Epithelial cell of proximal tubule (primary cell): ENCODE results near the gene TNFRSF9. TPM values are rescaled to one million over a fixed set of nuclear protein-coding genes. Genes with fewer than 3 reads are reported as not detected.
A peak's percentile ranks its signal among the peaks of the same experiment; 100 is the strongest.

Experiments
- DNase-seq: peaks from one replicate; pipeline ENCODE4 v3.0.0-alpha.2; 2011; ENCODE audit warnings: low read depth
- H3K4me3 ChIP-seq: 2 replicates; pipeline ENCODE4 v1.5.1; 2011; ENCODE audit warnings: low read depth, mild to moderate bottlenecking, low read length
- total RNA-seq: library from RNA; depleted of rRNA; stranded (reverse); fragments of >200 nt; gene quantifications from 2 replicates; pipeline ENCODE4 v1.2.3, GENCODE V29; 2015
- TF ChIP-seq, protein P1 (sequence below): conservative IDR thresholded peaks from 2 replicates; pipeline ENCODE4 v1.5.1; 2012; ENCODE audit warnings: low read depth, mild to moderate bottlenecking, low read length

The TNFRSF9 gene
- total RNA-seq, 1 donor from 2014 or later, result 0.69 TPM

DNA sequence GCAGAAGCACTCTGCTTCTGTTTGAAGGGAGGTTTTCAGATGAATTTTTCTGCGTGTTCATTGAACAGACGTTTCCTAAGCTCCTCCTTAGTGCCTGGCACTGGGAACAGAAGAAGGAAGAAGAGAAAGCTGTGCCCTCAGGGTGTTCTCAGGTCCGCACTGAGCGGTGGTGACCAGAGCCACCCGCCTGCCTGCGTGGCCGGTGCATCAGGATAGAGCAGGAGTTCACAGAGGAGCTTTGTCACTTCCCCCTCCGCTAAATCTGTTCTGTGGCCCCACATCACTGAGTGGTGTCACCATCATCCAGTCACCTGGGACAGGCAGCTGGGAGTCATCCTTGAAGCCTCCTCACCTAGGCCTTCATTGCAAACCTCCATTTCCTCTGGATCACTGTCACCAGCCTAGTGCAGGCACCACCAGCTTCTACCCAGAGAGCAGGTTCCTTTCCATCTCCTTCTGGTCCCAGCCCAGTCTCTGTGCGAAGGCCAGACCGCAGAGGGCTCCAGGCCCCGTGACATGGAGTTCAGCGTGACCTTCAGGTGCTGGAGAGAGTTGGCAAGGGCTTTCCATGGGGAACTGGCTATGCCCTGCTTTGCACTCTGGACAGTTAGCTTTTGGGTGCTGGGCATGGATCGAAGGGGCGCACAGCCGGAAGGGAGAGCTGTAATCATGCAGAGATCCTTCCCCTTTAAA, 42.6 kb upstream of the TNFRSF9 start:
- TF ChIP-seq, protein P1, sequence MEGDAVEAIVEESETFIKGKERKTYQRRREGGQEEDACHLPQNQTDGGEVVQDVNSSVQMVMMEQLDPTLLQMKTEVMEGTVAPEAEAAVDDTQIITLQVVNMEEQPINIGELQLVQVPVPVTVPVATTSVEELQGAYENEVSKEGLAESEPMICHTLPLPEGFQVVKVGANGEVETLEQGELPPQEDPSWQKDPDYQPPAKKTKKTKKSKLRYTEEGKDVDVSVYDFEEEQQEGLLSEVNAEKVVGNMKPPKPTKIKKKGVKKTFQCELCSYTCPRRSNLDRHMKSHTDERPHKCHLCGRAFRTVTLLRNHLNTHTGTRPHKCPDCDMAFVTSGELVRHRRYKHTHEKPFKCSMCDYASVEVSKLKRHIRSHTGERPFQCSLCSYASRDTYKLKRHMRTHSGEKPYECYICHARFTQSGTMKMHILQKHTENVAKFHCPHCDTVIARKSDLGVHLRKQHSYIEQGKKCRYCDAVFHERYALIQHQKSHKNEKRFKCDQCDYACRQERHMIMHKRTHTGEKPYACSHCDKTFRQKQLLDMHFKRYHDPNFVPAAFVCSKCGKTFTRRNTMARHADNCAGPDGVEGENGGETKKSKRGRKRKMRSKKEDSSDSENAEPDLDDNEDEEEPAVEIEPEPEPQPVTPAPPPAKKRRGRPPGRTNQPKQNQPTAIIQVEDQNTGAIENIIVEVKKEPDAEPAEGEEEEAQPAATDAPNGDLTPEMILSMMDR, result no peak
- no peak for DNase-seq
- H3K4me3 ChIP-seq, result no peak overlapping the region

DNA sequence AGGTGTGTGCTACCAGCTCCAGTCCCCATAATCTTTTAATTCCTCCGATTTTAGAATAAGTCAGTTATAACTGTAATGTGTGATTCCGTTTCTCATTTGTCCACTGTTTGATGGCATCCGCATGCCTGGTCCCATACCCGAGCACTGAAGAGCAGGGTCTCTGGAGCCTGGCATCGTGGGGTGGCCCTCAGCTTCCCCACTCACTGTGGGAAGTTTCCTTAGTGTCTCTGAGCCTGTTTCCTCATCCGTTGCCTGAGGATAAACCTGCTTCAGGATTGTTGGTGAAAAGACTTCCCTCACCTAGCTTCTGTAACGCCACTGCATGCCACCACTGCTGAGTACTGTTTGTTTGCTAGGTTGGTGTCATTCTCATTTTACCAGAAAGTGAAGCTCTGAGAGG, 40.3 kb upstream of the TNFRSF9 start:
- no peak overlapping the region for H3K4me3 ChIP-seq
- TF ChIP-seq, protein P1, result no peak
- DNase-seq, result no peak

DNA sequence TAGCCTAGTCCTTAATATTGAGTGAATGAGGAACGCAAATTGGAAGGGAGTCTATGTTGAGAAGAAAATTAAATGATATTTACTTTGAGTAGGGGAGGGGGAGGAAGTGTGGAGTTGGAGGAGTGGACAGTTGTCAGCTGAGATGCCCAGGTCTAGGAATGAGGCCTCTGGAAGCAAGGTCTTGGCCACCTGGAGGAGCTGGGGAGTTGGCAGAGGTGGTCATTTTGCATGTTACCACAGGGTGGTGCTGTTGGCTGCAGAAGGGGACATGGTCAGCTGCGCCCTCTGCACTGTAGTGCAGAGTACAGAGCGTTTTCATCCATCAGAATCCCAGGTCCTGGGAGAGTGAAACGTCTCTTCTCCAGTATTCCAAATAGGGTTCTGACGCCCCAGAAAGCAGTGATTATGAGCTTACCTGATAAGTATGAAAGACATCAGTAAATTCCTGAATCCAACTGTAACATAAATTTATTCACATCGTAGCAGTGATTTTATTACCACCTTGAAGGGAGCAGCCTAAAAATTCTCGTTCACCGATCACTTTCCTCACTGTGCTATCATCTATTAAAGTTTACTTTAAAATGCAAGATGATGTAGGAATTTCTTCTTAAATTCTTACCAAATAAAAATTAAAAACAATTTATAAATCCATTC, 34.7 kb upstream of the TNFRSF9 start:
- peak; percentile 29 for DNase-seq
- H3K4me3 ChIP-seq, result no peak overlapping the region
- TF ChIP-seq, protein P1, result peak; percentile 99

DNA sequence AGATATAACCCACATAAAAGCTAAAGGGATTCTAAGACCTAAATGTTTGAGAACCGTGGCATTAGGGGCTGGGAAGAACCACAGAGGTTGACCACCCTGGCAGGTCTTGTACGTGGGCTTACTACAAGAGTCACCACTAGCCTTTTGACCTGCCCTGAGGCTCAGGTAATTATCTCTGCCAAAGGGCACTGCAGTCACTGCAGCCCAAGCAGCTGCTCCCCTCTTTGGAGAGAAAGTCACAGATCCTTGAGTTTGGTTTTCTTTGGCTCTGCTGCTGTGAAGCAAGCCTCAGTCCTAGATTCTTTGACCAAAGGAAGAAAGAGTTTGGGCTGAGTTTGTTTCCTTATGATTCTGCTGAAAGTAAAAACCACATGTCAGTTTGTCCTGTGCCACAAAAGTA, 32.4 kb upstream of the TNFRSF9 start:
- no peak overlapping the region for H3K4me3 ChIP-seq
- DNase-seq, result no peak
- TF ChIP-seq, protein P1, result no peak

DNA sequence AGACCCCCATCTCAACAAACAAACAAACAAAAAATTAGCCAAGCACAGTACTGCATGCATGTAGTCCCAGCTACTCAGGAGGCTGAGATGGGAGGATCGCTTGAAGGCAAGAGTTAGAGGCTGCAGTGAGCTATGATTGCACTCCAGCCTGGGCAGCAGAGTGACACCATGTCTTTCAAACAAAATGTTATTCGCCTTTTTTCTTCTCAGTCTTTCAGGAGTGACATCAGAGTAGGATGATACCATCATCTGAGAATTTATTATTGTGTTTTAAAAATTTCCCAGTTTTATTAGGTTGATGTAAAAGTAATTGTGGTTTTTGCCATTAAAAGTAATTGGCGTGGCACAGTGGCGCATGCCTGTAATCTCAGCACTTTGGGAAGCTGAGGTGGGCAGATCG, 31.6 kb upstream of the TNFRSF9 start:
- TF ChIP-seq, protein P1, result no peak
- no peak for DNase-seq
- no peak overlapping the region for H3K4me3 ChIP-seq

DNA sequence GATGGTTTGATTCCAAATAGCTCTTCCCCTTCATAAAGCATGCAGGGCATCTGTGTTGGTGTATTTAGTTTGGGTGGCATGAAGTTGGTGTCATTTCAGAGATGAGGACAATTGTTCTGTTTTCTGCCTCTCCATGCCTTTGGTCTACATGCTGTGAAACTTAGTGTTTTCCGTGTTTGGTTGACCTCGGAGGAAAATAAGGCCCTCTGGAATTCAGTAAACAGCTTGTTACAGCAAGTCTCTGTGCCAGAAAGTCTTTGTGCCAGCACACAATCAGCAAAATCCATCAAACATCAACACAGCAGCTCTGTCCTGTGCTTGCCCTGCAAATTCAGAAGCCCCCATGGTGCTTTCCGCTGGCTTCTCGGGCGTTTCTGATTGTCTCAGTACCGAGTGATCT, 30.4 kb upstream of the TNFRSF9 start:
- DNase-seq, result no peak
- H3K4me3 ChIP-seq, result no peak overlapping the region
- TF ChIP-seq, protein P1, result no peak

DNA sequence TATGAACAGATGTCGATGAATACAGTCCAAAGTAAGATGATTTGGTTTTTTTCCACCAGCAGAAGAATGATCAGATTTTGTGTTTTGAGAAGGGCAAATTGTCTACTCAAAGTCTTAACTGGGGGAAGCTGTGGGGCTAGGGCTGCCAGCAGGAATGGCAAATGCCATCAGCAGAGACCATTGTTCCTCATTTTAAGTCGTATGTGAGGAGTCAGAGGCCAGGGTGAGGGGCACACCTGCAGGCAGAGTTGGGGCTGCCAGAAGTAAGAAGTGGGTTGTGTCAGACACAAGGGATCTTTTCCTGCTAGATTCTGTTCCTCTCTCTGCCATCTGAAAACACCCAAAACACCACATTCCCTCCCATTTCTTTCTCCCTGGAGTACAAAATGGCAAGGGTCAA, 29.6 kb upstream of the TNFRSF9 start:
- no peak overlapping the region for H3K4me3 ChIP-seq
- DNase-seq, result no peak
- TF ChIP-seq, protein P1, result no peak
